NCI-H1048 (cell line): ENCODE measurements around the gene MSRB3.
"Not testable (repeated sequence)": the region's sequence is repeated elsewhere in the genome, so short reads cannot be mapped to it uniquely, and the experiment has no call there.

Experiments
- DNase-seq: peaks from one replicate; lab custom pipeline; 2025; lab: John Stamatoyannopoulos, UW

The MSRB3 gene

DNA sequence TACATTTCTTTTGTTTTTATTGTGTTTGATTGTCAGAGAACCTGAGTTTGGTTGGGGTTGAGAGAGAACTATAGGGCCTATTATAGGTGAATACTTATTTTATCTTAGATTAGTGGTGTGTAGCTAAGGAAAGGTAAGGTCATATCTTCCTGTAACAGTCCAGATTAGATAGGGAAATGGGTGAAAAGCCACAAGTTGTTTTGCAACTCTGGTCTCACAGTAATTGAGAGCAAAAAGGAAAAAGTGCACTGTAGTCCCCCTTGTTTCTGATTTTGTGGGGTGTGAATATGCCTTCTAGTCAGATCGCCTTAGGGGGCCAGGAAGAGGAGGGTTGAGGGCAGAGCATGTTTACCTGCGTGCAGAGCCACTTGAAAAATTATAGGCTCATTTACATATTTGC, 8.9 kb downstream of the MSRB3 start:
- no peak for DNase-seq

DNA sequence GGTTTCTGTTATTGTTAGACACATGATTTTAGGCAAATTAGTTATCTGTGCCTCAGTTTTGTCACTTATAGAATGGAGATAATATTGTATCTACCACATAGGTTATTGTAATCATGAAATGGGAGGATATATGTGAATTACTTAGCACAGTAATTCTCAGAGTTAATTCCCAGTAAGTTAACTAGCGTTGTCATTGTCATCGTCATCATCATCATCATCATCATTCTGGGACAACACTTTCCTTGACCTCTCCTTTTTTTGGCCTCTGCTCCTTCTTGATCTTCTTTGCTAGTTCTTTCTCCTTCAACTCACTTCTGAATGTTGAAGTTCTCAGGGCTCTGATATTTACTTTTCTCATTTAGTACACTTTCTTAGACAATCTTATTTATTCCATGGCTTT, 13.8 kb downstream of the MSRB3 start:
- no peak for DNase-seq

- no peak for DNase-seq
Measured at GRCh38 chr12:65293735-65294134, 15.3 kb downstream of the MSRB3 start.

- no peak for DNase-seq
Measured at GRCh38 chr12:65294641-65295262, 16.3 kb downstream of the MSRB3 start.

DNA sequence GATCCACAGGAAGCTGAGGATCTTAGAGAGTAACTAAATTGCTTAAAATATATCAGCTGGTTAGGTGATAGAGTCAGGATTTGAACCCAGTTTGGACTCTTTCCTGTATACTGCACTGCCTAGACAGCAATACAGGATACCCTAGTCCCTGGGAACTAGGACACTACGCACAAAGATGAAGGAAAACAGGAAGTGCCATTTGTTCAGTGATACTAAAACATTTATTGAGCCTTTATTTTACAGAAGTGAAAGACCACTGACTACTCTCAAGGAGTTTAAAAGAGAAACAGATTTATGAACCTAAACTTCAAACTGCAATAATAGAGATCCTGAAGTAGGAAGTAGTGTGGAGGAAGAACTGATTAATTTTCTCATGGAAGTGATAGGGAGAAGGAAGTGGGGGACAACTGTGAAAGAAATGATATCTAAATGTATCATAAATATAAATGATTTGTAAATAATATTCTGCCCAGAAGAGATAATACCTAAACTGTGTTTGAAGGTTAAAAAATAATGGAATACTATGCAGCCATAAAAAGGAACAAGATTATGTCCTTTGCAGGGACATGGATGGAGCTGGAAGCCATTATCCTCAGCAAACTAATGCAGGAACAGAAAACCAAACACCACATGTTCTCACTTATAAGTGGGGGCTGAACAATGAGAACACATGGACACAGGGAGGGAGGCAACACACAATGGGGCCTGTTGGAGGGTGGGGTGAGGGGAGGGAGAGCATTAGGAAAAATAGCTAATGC, 18.2 kb downstream of the MSRB3 start:
- no peak for DNase-seq

DNA sequence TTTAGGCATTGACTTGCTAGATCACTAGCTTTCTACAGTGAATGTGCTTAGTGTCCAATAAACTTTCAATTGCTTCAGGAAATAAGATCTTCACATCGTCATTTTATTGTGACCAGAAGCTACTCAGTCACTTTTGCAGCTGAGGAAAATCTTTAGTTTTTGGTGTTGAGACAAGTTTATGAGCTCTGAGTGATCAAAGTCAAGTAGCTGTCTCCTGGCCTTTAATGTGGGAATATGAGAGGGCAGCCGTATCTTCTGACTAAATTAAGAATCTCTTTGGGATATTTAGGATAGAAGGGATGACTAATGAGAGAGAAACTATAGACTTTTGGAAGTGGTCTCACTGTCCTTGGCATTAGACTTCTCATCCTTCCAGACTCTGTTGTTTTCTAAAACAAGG, 21.6 kb downstream of the MSRB3 start:
- no peak for DNase-seq

- no peak for DNase-seq
Measured at GRCh38 chr12:65300679-65301349, 22.3 kb downstream of the MSRB3 start.

GRCh38 chr12:65302891-65303290, 24.4 kb downstream of the MSRB3 start:
- no peak for DNase-seq

DNA sequence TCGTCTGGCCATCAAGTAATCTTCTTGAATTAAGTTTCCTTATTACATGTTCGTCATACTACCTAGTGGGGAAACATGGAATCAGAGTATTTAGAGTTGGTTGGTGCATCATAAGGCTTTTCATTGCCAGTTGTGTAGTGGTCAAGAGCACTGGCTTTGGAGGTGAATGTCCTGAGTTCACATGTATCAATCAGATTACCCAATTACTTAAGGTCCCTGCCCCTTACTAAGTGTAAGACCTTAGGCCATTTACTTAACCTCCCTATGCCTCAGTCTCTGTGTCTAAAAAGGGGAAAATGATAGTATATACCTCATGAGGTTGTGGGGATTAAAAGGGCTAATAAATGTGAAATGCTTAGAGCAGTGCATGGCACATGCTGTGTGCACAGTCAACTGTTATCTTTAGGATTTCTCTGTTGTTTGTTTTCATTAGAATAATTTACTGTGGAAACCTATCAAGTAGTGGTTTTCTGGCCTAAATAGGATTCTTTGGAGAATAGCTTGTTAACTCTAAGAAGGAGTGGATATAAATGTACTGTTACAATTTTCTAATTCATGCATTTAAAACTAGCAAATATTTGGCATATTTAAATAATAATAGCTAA, 27.0 kb downstream of the MSRB3 start:
- no peak for DNase-seq

- DNase-seq: no peak
Measured at GRCh38 chr12:65306366-65307168, 28.1 kb downstream of the MSRB3 start.

DNA sequence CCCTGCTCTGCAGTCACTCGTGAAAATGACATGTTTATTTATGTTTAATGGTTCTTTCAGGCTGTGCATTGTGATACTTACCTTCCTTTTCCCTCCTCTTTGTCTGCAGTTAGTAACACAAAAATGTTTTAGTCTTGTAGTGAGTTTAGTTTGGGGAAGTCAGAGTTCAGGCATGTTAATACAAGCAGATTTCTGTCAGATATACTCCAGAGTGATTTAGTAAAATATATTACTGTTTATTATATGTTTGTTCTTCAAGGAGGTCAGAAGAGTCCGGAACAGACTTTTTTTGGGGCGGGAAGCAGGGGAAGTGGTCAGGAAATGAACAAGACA, 28.7 kb downstream of the MSRB3 start:
- no peak for DNase-seq

GRCh38 chr12:65308006-65308405, 29.5 kb downstream of the MSRB3 start:
- DNase-seq: no peak

- no peak for DNase-seq
Measured at GRCh38 chr12:65308601-65309071, 30.2 kb downstream of the MSRB3 start.

DNA sequence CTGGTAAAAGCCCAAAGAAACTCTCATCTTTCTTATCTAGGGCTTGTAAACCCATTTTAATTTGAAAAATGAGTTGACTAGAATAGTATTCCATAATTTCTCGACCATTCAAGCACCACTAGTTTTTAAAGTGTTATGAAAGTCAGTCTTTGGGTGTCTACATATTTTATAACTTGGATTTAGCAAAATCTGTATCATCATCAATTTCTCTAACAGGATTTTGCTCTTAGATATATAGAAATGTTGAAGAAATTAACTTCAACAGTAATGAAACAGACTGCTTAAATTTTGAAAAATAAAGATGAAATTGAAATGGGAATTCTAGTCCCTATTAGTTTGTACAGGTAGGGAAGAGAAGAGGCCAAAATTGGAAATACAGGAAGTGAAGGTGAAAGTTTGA, 32.8 kb downstream of the MSRB3 start:
- DNase-seq: no peak

DNA sequence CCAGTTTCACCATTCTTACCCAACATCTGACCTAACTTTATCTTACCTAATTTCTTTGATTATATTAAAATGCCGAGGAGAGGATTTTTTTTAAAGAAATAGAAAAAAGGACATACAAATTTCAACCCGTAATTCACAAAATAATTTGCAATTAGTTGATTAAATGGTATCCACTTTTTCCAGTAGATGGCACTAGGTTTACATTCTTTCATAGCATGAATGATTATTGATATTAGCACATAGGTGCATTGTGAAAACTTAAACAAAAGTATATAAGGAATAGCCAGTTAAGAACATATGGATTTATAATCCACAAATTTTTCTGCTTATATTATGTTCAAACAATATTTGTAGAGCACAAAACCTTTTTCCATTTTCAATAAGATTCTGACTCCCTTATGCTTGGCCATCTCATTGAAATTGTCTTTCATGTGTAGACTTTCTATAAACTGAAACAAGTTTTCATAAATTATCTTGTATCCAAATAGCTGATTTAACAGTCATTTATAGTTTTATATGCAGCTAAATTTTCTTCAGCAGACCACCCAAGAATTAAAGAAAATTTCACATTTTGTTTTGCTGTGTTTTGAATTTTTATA, 35.3 kb downstream of the MSRB3 start:
- no peak for DNase-seq

GRCh38 chr12:65315238-65315637, 36.8 kb downstream of the MSRB3 start:
- DNase-seq: not testable (repeated sequence)

- DNase-seq: no peak
Measured at GRCh38 chr12:65318186-65318685, 39.8 kb downstream of the MSRB3 start.

- DNase-seq: no peak
Measured at GRCh38 chr12:65319688-65320200, 41.3 kb downstream of the MSRB3 start.

DNA sequence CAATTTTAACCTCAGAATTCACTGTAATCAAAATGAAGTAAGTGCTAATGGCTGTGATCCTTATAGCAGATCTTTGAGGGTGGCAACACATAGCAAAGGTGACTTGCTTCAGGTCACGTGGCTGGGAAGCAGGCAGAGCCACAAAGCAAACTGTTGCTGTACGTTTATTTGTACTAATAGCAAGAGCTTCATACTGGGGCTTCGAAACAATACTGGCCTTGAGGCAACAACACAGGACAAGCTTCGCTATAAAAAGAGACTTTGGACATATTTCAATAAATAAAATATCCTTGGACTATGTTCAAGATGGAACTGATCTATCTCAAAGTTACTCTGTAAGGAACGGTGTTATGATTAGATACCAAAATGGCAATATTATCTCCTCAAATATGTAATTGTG, 44.6 kb downstream of the MSRB3 start:
- DNase-seq: no peak

- DNase-seq: no peak
Measured at GRCh38 chr12:65324056-65324455, 45.6 kb downstream of the MSRB3 start.

GRCh38 chr12:65324551-65324950, 46.1 kb downstream of the MSRB3 start:
- DNase-seq: no peak
